Osteoblast (primary cell): ENCODE results near the gene VRK3. TPM values are rescaled to one million over a fixed set of nuclear protein-coding genes. Genes with fewer than 3 reads are reported as not detected.

Experiments
- DNase-seq: peaks from one replicate; pipeline ENCODE4 v3.0.0; 2011; ENCODE audit warnings: low spot score, mixed read lengths; ENCODE audit not compliant: insufficient read length; ENCODE audit errors: missing footprints
- H2AFZ ChIP-seq: 2 replicates; pipeline ENCODE4 v1.6.0; 2011; ENCODE audit warnings: mild to moderate bottlenecking, low read length
- H3K27ac ChIP-seq: 2 replicates; pipeline ENCODE4 v1.5.1; 2011; ENCODE audit warnings: mild to moderate bottlenecking, low read depth, low read length, moderate library complexity
- H3K27me3 ChIP-seq: 2 replicates; pipeline ENCODE4 v1.6.0; 2012; ENCODE audit warnings: mild to moderate bottlenecking, control low read depth, inconsistent platforms, low read length, moderate library complexity; ENCODE audit not compliant: insufficient read depth
- H3K36me3 ChIP-seq: 2 replicates; pipeline ENCODE4 v1.5.1; 2011; ENCODE audit warnings: mild to moderate bottlenecking, low read length, control low read depth, moderate library complexity; ENCODE audit not compliant: insufficient read depth
- H3K4me1 ChIP-seq: 2 replicates; pipeline ENCODE4 v1.5.1; 2011; ENCODE audit warnings: mild to moderate bottlenecking, low read length, control low read depth, moderate library complexity; ENCODE audit not compliant: insufficient read depth
- H3K4me2 ChIP-seq: 2 replicates; pipeline ENCODE4 v1.6.0; 2011; ENCODE audit warnings: mild to moderate bottlenecking, low read length; ENCODE audit not compliant: insufficient read depth
- H3K4me3 ChIP-seq: fragments of 200-600 bp; sonication (generic); 3 replicates; pipeline ENCODE4 v1.5.1; 2012; ENCODE audit warnings: mild to moderate bottlenecking, low read length, inconsistent platforms; ENCODE audit not compliant: insufficient read depth
- H3K79me2 ChIP-seq: 2 replicates; pipeline ENCODE4 v1.6.0; 2012; ENCODE audit warnings: mild to moderate bottlenecking, low read length, control low read depth, inconsistent platforms; ENCODE audit not compliant: insufficient read depth
- H3K9me3 ChIP-seq: 2 replicates; pipeline ENCODE4 v1.5.1; 2011; ENCODE audit warnings: low read depth, low read length, control low read depth
- H4K20me1 ChIP-seq: 2 replicates; pipeline ENCODE4 v1.6.0; 2012; ENCODE audit warnings: mild to moderate bottlenecking, low read length, control low read depth; ENCODE audit not compliant: insufficient read depth
- total RNA-seq: library from RNA; depleted of rRNA; stranded (reverse); fragments of >200 nt; gene quantifications from 2 replicates; pipeline ENCODE4 v1.2.3, GENCODE V29; 2012
- TF ChIP-seq, protein P1 (sequence below): IDR thresholded peaks from 2 replicates; pipeline ENCODE4 v1.5.1; 2011; ENCODE audit warnings: mild to moderate bottlenecking, low read depth, low read length, moderate library complexity; ENCODE audit errors: extremely low read depth

The VRK3 gene
- total RNA-seq, 1 donor: 24.2 TPM

GRCh38 chr19:49936549-49936948 is 88.6 kb downstream of the VRK3 start:
- no peak overlapping the region for H3K4me3 ChIP-seq
- TF ChIP-seq, protein P1, sequence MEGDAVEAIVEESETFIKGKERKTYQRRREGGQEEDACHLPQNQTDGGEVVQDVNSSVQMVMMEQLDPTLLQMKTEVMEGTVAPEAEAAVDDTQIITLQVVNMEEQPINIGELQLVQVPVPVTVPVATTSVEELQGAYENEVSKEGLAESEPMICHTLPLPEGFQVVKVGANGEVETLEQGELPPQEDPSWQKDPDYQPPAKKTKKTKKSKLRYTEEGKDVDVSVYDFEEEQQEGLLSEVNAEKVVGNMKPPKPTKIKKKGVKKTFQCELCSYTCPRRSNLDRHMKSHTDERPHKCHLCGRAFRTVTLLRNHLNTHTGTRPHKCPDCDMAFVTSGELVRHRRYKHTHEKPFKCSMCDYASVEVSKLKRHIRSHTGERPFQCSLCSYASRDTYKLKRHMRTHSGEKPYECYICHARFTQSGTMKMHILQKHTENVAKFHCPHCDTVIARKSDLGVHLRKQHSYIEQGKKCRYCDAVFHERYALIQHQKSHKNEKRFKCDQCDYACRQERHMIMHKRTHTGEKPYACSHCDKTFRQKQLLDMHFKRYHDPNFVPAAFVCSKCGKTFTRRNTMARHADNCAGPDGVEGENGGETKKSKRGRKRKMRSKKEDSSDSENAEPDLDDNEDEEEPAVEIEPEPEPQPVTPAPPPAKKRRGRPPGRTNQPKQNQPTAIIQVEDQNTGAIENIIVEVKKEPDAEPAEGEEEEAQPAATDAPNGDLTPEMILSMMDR: no peak

GRCh38 chr19:49933643-49934042 is 91.5 kb downstream of the VRK3 start:
- Histone ChIP-seq H3K79me2 (peaks cover 6% of the 10 kb centered on the region), H3K4me1 (peaks cover 3% of the 10 kb centered on the region), H4K20me1 (peaks cover 6% of the 10 kb centered on the region), H3K27me3 (no peaks in the 10 kb centered on the region), H3K4me2 (no peak overlapping the region), H3K9me3 (no peaks in the 10 kb centered on the region), H3K27ac (no peak overlapping the region), H3K36me3 (no peaks in the 10 kb centered on the region), H2AFZ (no peak overlapping the region), H3K4me3 (no peak overlapping the region)
- no peak for DNase-seq
- TF ChIP-seq, protein P1: no peak

More at GRCh38 chr19:49936549-49936948, 88.6 kb downstream of the VRK3 start:
- H3K27me3 ChIP-seq: peaks cover 4% of the 10 kb centered on the region
- no peak overlapping the region for H2AFZ ChIP-seq
- DNase-seq: no peak
- H3K79me2 ChIP-seq: no peaks in the 10 kb centered on the region
- no peaks in the 10 kb centered on the region for H3K4me1 ChIP-seq
- no peak overlapping the region for H3K27ac ChIP-seq
- H3K36me3 ChIP-seq: no peaks in the 10 kb centered on the region
- H3K9me3 ChIP-seq: no peaks in the 10 kb centered on the region
- peaks cover 3% of the 10 kb centered on the region for H4K20me1 ChIP-seq
- H3K4me2 ChIP-seq: no peak overlapping the region

- Histone ChIP-seq H3K27ac (no peak overlapping the region), H3K36me3 (no peaks in the 10 kb centered on the region), H3K4me2 (no peak overlapping the region), H4K20me1 (peaks cover 6% of the 10 kb centered on the region), H3K9me3 (no peaks in the 10 kb centered on the region), H2AFZ (no peak overlapping the region), H3K27me3 (no peaks in the 10 kb centered on the region), H3K4me3 (no peak overlapping the region), H3K4me1 (peaks cover 3% of the 10 kb centered on the region), H3K79me2 (peaks cover 14% of the 10 kb centered on the region)
- TF ChIP-seq, protein P1: no peak
- DNase-seq: no peak
Observed at GRCh38 chr19:49932731-49933131, 92.4 kb downstream of the VRK3 start.

- H3K4me3 ChIP-seq: no peak overlapping the region
- H4K20me1 ChIP-seq: peaks cover 6% of the 10 kb centered on the region
- H3K9me3 ChIP-seq: no peaks in the 10 kb centered on the region
- no peak overlapping the region for H2AFZ ChIP-seq
- H3K79me2 ChIP-seq: peaks cover 20% of the 10 kb centered on the region
- no peak overlapping the region for H3K27ac ChIP-seq
- no peaks in the 10 kb centered on the region for H3K27me3 ChIP-seq
- peaks cover 3% of the 10 kb centered on the region for H3K4me1 ChIP-seq
- no peak overlapping the region for H3K4me2 ChIP-seq
- H3K36me3 ChIP-seq: peaks cover 5% of the 10 kb centered on the region
- TF ChIP-seq, protein P1: no peak
- no peak for DNase-seq
Observed at GRCh38 chr19:49932041-49932451, 93.1 kb downstream of the VRK3 start.
